Endodermal cell (in vitro differentiated cells): ENCODE results near the gene ZNF644. TPM values are rescaled to one million over a fixed set of nuclear protein-coding genes. Genes with fewer than 3 reads are reported as not detected.

ENCODE experiments used
- DNase-seq: peaks from one replicate; pipeline ENCODE4 v3.0.0-alpha.2; 2017
- H3K27ac ChIP-seq: 2 replicates; pipeline ENCODE4 v1.5.1; 2013; ENCODE audit warnings: mild to moderate bottlenecking, low read depth, low read length, moderate library complexity
- H3K27me3 ChIP-seq: 2 replicates; pipeline ENCODE4 v1.6.1; 2013; ENCODE audit warnings: mild to moderate bottlenecking, low read length, moderate library complexity; ENCODE audit not compliant: insufficient read depth, control insufficient read depth, poor library complexity, severe bottlenecking
- H3K36me3 ChIP-seq: 2 replicates; pipeline ENCODE4 v1.7.0; 2013; ENCODE audit warnings: mild to moderate bottlenecking, low read length, moderate library complexity; ENCODE audit not compliant: control insufficient read depth, insufficient read depth
- H3K4me1 ChIP-seq: one replicate; pipeline ENCODE4 v1.7.0; 2013; ENCODE audit warnings: low read length; ENCODE audit not compliant: control insufficient read depth, insufficient read depth
- H3K4me3 ChIP-seq: 2 replicates; pipeline ENCODE4 v1.5.1; 2013; ENCODE audit warnings: mild to moderate bottlenecking, low read length, moderate library complexity
- H3K9ac ChIP-seq: 2 replicates; pipeline ENCODE4 v1.6.1; 2013; ENCODE audit warnings: mild to moderate bottlenecking, low read length, moderate library complexity; ENCODE audit not compliant: poor library complexity, severe bottlenecking; ENCODE audit errors: extremely low read depth
- H3K9me3 ChIP-seq: 2 replicates; pipeline ENCODE4 v1.6.1; 2013; ENCODE audit warnings: mild to moderate bottlenecking, low read length, moderate library complexity; ENCODE audit not compliant: control insufficient read depth
- H3K27ac Mint-ChIP-seq: 2 replicates; pipeline ENCODE4 v1.8.0; 2020; ENCODE audit warnings: mixed read lengths
- H3K27me3 Mint-ChIP-seq: 2 replicates; pipeline ENCODE4 v1.8.0; 2021; ENCODE audit warnings: mild to moderate bottlenecking, mixed read lengths; ENCODE audit not compliant: insufficient read depth
- H3K36me3 Mint-ChIP-seq: 2 replicates; pipeline ENCODE4 v1.8.0; 2020; ENCODE audit warnings: low read depth, mixed read lengths
- H3K4me1 Mint-ChIP-seq: 2 replicates; pipeline ENCODE4 v1.8.0; 2020; ENCODE audit warnings: mixed read lengths
- H3K4me3 Mint-ChIP-seq: 2 replicates; pipeline ENCODE4 v1.8.0; 2020; ENCODE audit warnings: mild to moderate bottlenecking, moderate library complexity, mixed read lengths
- H3K9me3 Mint-ChIP-seq: 2 replicates; pipeline ENCODE4 v1.8.0; 2020; ENCODE audit warnings: mild to moderate bottlenecking, mixed read lengths
- WGBS, 2 experiments: methylation state at CpG; one replicate each; pipeline versions ENCODE4 v1.1.5 to v1.1.7; 2013; ENCODE audit warnings: missing lambda C conversion rate in 2 of 2, mixed read lengths in 1 of 2; ENCODE audit not compliant: insufficient coverage in 1 of 2, insufficient read length in 1 of 2; 5-methylcytosine and 5-hydroxymethylcytosine counted together
- total RNA-seq, 2 donors: library from RNA; stranded (reverse); fragmentation: NEBNext Ultra II Directional in 1 of 2; extraction: Animal tissue kit (Norgen Biotek cat#: 25700) in 1 of 2; gene quantifications; 2 replicates in 1 of 2; 3 replicates in 1 of 2; pipeline ENCODE4 v1.2.1, GENCODE V29; 2021
- TF ChIP-seq, protein P1 (sequence below): fragments of 200-600 bp; sonication (generic); conservative IDR thresholded peaks from 2 replicates; pipeline ENCODE4 v1.5.0; 2021; ENCODE audit warnings: antibody characterized with exemption, mild to moderate bottlenecking

ZNF644 gene
- total RNA-seq, 2 donors from 2014 or later: 57.5 to 75.7 TPM

DNA sequence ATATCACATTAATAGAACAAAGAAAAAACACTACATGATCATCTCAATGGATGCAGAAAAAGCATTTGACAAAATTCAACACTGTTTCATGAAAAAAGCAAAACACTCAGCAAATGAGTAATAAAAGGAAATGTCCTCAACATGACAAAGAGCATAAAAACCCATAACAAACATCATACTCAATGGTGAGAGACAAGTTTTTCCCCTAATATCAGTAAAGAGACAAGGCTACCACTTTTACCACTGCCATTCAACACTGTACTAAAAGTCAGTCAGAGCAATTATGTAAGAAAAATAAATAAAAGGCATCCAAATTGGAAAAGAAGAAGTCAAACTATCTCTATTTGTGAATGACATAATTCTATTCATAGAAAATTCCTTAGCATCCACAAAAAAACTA is 64.3 kb downstream of the ZNF644 start:
- H3K4me1 Mint-ChIP-seq: peaks cover 8% of the 10 kb centered on the region
- Histone ChIP-seq H3K36me3 (peaks cover 43% of the 10 kb centered on the region), H3K9ac (no peak overlapping the region), H3K4me3 (no peak overlapping the region), H3K27me3 (no peaks in the 10 kb centered on the region), H3K27ac (no peak overlapping the region), H3K4me1 (no peaks in the 10 kb centered on the region), H3K9me3 (peaks cover 16% of the 10 kb centered on the region)
- no peak overlapping the region for H3K4me3 Mint-ChIP-seq
- DNase-seq: no peak
- no peaks in the 10 kb centered on the region for H3K9me3 Mint-ChIP-seq
- TF ChIP-seq, protein P1, sequence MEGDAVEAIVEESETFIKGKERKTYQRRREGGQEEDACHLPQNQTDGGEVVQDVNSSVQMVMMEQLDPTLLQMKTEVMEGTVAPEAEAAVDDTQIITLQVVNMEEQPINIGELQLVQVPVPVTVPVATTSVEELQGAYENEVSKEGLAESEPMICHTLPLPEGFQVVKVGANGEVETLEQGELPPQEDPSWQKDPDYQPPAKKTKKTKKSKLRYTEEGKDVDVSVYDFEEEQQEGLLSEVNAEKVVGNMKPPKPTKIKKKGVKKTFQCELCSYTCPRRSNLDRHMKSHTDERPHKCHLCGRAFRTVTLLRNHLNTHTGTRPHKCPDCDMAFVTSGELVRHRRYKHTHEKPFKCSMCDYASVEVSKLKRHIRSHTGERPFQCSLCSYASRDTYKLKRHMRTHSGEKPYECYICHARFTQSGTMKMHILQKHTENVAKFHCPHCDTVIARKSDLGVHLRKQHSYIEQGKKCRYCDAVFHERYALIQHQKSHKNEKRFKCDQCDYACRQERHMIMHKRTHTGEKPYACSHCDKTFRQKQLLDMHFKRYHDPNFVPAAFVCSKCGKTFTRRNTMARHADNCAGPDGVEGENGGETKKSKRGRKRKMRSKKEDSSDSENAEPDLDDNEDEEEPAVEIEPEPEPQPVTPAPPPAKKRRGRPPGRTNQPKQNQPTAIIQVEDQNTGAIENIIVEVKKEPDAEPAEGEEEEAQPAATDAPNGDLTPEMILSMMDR: no peak
- H3K36me3 Mint-ChIP-seq: peaks cover 42% of the 10 kb centered on the region
- H3K27ac Mint-ChIP-seq: no peak overlapping the region
- H3K27me3 Mint-ChIP-seq: peaks cover 5% of the 10 kb centered on the region

DNA sequence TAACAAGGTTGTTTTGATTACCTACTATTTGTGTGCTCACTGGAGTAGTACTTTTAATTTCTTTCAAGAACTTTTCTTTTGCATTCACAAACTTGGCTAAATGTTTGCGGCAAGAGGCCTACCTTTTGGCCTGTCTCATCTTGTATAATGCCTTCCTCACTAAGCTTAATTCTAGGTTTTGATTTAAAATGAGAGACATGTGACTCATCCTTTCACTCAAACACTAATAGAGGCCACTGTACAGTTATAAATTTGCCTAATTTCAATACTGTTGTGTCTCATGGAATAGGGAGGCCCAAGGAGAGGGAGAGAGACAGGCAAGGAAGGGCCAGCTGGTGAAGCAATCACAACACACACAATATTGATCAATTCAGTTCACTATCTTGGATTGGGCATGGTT is 66.1 kb downstream of the ZNF644 start:
- H3K4me1 Mint-ChIP-seq: peaks cover 23% of the 10 kb centered on the region
- peaks cover 42% of the 10 kb centered on the region for H3K36me3 Mint-ChIP-seq
- Histone ChIP-seq H3K9me3 (peaks cover 16% of the 10 kb centered on the region), H3K27me3 (no peaks in the 10 kb centered on the region), H3K9ac (no peak overlapping the region), H3K4me3 (no peak overlapping the region), H3K36me3 (peaks cover 40% of the 10 kb centered on the region), H3K4me1 (no peaks in the 10 kb centered on the region), H3K27ac (no peak overlapping the region)
- H3K9me3 Mint-ChIP-seq: no peaks in the 10 kb centered on the region
- WGBS, 2 experiments: 95% methylated on average over 1 of the region's 1 CpG; no CpG with 5 or more reads in 1 of the 2 experiments
- H3K27me3 Mint-ChIP-seq: peaks cover 10% of the 10 kb centered on the region
- TF ChIP-seq, protein P1: no peak
- no peak overlapping the region for H3K4me3 Mint-ChIP-seq
- no peak for DNase-seq
- no peak overlapping the region for H3K27ac Mint-ChIP-seq

DNA sequence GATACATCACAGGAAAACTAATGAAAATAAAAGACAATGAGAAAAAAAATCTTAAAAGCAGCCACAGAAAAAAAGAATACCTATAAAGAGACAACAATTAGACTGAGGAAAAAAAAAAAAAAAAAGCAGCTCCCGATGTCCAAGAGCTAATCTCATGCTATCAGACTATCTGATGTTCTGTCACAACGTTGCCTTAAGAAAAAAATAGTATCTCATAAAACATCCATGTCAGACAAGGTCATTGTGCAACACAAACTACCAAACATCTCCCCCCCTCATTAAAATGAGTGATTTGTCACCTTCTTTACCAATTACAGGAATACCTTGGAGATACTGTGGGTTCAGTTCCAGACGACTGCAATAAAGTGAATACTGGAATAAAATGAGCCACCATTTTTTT is 68.9 kb downstream of the ZNF644 start:
- Mint-ChIP-seq H3K4me1 (peaks cover 25% of the 10 kb centered on the region), H3K36me3 (peaks cover 31% of the 10 kb centered on the region), H3K9me3 (no peaks in the 10 kb centered on the region), H3K4me3 (no peak overlapping the region), H3K27me3 (peaks cover 17% of the 10 kb centered on the region), H3K27ac (no peak overlapping the region)
- no peaks in the 10 kb centered on the region for H3K27me3 ChIP-seq
- no peak overlapping the region for H3K9ac ChIP-seq
- WGBS, 2 experiments: 87% methylated on average over 3 of the region's 3 CpGs; no CpG with 5 or more reads in 1 of the 2 experiments
- DNase-seq: no peak
- H3K36me3 ChIP-seq: peaks cover 23% of the 10 kb centered on the region
- TF ChIP-seq, protein P1: no peak
- peaks cover 3% of the 10 kb centered on the region for H3K4me1 ChIP-seq
- peaks cover 10% of the 10 kb centered on the region for H3K9me3 ChIP-seq
- H3K4me3 ChIP-seq: no peak overlapping the region
- no peak overlapping the region for H3K27ac ChIP-seq
